ENCODE results near the gene ZFP1.
"Not testable (repeated sequence)": the region's sequence is repeated elsewhere in the genome, so short reads cannot be mapped to it uniquely, and the experiment has no call there.

Gene ZFP1

DNA sequence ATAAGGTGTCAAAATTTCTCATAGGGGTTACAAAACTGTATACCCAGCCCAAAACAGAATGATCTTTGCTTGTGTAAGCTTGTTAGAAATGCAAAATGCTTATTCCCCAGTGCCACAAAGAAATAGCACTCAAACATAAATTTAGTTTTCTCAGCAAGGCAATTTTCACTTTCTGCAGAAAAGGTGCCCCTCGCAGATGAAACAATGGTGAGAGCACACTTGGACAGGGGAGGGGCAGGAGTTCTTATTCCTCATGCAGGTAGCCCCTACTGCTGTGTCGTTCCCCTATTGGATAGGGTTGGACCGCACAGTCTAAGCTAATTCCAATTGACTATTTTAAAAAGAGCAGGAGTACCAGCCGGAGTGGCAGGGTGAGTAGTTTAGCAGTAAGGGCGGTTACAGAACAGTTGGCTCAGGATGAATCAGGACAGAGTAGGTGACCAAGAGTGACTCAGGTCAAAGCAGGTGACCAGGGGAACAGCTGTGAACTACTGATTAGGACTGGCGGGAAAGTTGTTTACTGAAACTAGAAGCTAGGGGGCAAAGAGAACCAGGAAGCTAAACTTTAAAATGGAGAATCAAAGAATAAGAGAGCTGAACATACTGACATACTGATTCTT, 26.3 kb upstream of the ZFP1 start:
- TF ChIP-seq, protein P1, sequence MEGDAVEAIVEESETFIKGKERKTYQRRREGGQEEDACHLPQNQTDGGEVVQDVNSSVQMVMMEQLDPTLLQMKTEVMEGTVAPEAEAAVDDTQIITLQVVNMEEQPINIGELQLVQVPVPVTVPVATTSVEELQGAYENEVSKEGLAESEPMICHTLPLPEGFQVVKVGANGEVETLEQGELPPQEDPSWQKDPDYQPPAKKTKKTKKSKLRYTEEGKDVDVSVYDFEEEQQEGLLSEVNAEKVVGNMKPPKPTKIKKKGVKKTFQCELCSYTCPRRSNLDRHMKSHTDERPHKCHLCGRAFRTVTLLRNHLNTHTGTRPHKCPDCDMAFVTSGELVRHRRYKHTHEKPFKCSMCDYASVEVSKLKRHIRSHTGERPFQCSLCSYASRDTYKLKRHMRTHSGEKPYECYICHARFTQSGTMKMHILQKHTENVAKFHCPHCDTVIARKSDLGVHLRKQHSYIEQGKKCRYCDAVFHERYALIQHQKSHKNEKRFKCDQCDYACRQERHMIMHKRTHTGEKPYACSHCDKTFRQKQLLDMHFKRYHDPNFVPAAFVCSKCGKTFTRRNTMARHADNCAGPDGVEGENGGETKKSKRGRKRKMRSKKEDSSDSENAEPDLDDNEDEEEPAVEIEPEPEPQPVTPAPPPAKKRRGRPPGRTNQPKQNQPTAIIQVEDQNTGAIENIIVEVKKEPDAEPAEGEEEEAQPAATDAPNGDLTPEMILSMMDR (IDR thresholded peaks at IDR 0.05; ENCODE audit: low read depth, low read length) = no peak
- no peak for DNase-seq (ENCODE audit: low read depth in 2 of 2)
- H3K4me3 ChIP-seq (replicated peaks in 1 of 2; ENCODE audit: low read depth in 2 of 2, low read length in 2 of 2) = no peak overlapping the region

DNA sequence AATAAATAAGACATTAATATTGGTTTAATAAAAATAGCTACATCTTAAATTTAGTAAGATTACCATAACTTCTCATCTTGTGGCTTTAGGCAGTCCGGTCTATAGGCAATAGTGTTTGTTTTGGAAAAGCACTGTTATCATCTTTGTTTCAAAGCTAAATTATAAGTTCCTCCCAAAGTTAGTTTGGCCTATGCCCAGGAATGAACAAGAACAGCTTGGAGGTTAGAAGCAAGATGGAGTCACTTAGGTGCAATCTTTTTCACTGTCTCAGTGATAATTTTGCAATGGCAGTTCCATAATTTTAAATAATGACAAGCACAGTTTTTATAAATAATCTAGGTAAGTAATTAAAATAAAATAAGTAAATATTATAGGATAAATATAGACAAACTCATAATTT, 25.7 kb upstream of the ZFP1 start:
- DNase-seq (ENCODE audit: low read depth in 2 of 2) = no peak
- no peak overlapping the region for H3K4me3 ChIP-seq (replicated peaks in 1 of 2; ENCODE audit: low read depth in 2 of 2, low read length in 2 of 2)
- TF ChIP-seq, protein P1 (IDR thresholded peaks at IDR 0.05; ENCODE audit: low read depth, low read length) = no peak

DNA sequence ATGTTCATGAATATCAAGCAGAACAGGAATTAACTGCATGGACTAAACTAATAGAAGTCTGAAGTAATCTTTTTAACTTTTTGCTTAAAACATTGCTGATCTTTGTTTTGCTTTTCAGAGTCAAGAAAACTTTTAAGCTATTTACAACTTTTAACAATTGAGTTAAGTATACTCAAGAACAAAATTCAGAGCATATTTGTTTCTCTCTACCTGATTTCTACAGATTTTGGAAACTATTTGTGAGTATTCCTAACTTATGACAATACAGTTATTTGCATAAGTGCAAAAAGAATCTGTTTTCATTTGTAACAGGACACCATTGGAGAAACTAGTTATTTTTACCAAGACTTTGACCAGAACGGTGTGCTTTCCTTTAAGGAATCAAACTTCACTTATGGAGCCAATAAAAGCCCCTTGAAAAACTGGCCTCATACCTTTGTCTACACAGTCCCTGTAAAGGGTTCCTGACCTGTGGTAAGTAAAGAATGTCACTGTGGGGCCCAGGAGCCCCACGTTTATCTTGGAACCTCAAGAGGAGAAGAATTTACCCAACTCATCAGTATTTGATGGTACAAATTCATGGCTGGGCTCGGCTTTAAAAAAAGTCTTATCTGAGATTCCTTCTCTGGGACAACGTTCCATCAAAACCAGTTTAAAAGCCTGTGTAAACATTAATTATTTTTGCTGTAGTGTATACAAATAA, 20.5 kb upstream of the ZFP1 start:
- no peak overlapping the region for H3K4me3 ChIP-seq (replicated peaks in 1 of 2; ENCODE audit: low read depth in 2 of 2, low read length in 2 of 2)
- no peak for DNase-seq (ENCODE audit: low read depth in 2 of 2)
- TF ChIP-seq, protein P1 (IDR thresholded peaks at IDR 0.05; ENCODE audit: low read depth, low read length) = no peak

DNA sequence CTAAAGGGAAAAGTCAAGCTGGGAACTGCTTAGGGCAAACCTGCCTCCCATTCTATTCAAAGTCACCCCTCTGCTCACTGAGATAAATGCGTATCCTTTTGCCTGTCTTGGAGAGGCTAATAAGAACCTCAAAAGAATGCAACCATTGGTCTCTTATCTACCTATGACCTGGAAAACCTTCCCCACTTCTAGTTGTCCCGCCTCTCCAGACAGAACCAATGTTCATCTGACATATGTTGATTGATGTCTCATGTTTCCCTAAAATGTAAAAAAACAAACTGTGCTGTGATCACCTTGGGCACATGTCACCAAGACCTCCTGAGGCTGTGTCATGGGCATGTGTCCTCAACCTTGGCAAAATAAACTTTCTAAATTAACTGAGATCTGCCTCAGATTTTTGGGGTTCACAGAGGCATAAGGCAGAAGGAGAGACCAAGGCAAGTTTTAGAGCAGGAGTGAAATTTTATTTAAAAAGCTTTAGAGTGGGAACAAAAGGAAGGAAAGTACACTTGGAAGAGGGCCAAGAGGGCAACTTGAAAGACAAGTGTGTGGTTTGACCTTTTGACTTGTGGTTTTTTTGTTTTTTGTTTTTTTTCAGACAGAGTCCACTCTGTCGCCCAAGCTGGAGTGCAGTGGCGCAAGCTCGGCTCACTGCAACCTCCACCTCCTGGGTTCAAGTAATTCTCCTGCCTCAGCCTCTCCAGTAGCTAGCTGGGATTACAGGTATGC, 18.7 kb upstream of the ZFP1 start:
- peak in 1 of 2 donors; percentile 45 for DNase-seq (ENCODE audit: low read depth in 2 of 2)
- not testable (repeated sequence) for H3K4me3 ChIP-seq (replicated peaks in 1 of 2; ENCODE audit: low read depth in 2 of 2, low read length in 2 of 2)

DNA sequence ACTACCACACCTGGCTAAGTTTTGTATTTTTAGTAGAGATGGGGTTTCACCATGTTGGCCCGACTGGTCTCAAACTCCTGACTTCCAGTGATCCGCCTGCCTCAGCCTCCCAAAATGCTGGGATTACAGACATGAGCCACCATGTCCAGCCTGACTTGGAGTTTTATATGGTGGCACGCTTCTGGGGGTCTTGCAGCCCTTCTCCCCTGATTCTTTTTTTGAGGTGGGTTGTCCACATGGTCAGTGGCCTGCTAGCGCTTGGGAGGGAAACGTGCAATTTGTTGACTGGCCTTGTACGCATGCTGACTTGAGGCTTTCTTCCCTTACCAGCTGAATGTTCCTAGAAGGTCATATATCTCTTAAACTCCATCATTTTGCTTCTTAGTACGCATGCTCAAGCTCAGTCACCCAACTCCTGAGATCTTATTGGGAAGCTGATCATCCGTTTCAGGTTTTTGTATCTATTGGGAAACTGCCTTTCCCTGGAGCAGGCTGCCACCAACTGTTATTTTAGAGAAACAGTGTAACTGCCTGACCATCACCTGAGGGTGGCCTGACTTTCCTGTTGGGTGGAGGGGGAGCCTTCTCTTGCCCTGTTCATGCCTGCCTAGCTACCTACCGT, 18.1 kb upstream of the ZFP1 start:
- no peak for DNase-seq (ENCODE audit: low read depth in 2 of 2)
- no peak overlapping the region for H3K4me3 ChIP-seq (replicated peaks in 1 of 2; ENCODE audit: low read depth in 2 of 2, low read length in 2 of 2)
- TF ChIP-seq, protein P1 (IDR thresholded peaks at IDR 0.05; ENCODE audit: low read depth, low read length) = no peak

DNA sequence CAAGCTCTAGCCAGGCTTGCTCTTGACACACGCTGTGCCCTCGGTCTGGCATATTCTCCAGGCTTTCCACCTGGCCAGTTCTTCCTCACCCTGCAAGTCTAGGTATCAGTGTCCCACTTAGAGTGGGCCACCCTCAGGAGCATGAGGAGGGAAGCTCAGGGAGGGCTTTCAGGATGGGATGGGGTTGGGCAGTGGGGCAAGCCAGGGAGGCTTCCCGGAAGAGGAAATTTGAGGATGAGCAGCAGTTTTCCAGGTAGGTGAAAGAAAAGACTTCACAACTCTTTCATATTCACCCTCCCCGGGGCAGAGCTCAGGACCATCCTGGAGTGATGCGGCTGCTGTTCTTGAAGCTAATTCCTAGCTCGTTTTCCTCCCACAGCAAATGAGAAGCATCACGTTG, 17.2 kb upstream of the ZFP1 start:
- H3K4me3 ChIP-seq (replicated peaks in 1 of 2; ENCODE audit: low read depth in 2 of 2, low read length in 2 of 2) = no peak overlapping the region
- DNase-seq (ENCODE audit: low read depth in 2 of 2) = no peak
- TF ChIP-seq, protein P1 (IDR thresholded peaks at IDR 0.05; ENCODE audit: low read depth, low read length) = no peak

DNA sequence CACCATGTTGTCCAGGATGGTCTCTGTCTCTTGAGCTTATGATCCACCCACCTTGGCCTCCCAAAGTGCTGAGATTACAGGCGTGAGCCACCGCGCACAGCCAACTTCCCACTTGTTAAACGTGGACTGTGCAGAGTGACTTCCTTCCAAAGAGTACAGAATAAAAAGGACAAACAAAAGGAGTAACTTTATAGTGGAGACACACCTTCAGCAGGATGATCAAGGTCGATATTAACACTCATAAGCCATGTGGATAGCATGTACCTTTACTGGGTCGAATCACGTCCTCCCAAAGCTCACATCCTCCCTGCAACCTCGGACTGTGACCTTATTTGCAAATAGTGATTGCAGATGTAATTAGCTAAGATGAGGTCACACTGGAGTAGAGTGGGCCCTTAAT, 10.1 kb upstream of the ZFP1 start:
- TF ChIP-seq, protein P1 (IDR thresholded peaks at IDR 0.05; ENCODE audit: low read depth, low read length) = no peak
- H3K4me3 ChIP-seq (replicated peaks in 1 of 2; ENCODE audit: low read depth in 2 of 2, low read length in 2 of 2) = no peak overlapping the region
- DNase-seq (ENCODE audit: low read depth in 2 of 2) = no peak

All from cardiac fibroblast (primary cell).